ENCODE data around the gene ZMIZ2. TPM values are rescaled to one million over a fixed set of nuclear protein-coding genes. Genes with fewer than 3 reads are reported as not detected.

Gene ZMIZ2
- total RNA-seq, 1 experiment from 2014 or later = 91.3 TPM

- CTCF ChIA-PET = no interaction called here
- H4K20me1 ChIP-seq (ENCODE audit: insufficient read depth) = peaks cover 42% of the 10 kb centered on the region; the same call in 1 of the 2 replicates
Observed at GRCh38 chr7:44797329-44798258, 48.9 kb downstream of the ZMIZ2 start.

More at GRCh38 chr7:44797329-44798258, 48.9 kb downstream of the ZMIZ2 start:
- peak overlapping the region; percentile 99 for H3K27ac ChIP-seq (ENCODE audit: low read depth, low read length)
- TF ChIP-seq EZH2 (IDR thresholded peaks at IDR 0.05) = no peak
- no peak for TF ChIP-seq REST (IDR thresholded peaks at IDR 0.05; ENCODE audit: low read depth)
- TF ChIP-seq POLR2AphosphoS5 (IDR thresholded peaks at IDR 0.05; ENCODE audit: low read depth, low read length) = peak; percentile 67
- peak; percentile 27; the same call in 1 of the 2 replicates for TF ChIP-seq CBX3 (IDR thresholded peaks at IDR 0.05; ENCODE audit: low read depth)
- no peak; the same call in 1 of the 2 replicates for TF ChIP-seq JUND (IDR thresholded peaks at IDR 0.05)
- peak; percentile 86 for TF ChIP-seq SRF (IDR thresholded peaks at IDR 0.05; ENCODE audit: low read depth)
- no peak for TF ChIP-seq FOSL1 (IDR thresholded peaks at IDR 0.05; ENCODE audit: low read depth)
- TF ChIP-seq CEBPB (IDR thresholded peaks at IDR 0.05; ENCODE audit: low read depth) = no peak
- TF ChIP-seq CTCF (IDR thresholded peaks at IDR 0.05 in 2 of 3, conservative IDR thresholded peaks at IDR 0.05 in 1 of 3; ENCODE audit: borderline replicate concordance in 1 of 3, insufficient read depth in 1 of 3, low read depth in 2 of 3, low read length in 2 of 3) = peak in 2 of 3 experiments; percentile 39 to 40; a peak in 3 of 6 replicates
- peak; percentile 47 for TF ChIP-seq MAX (IDR thresholded peaks at IDR 0.05)
- TF ChIP-seq ZFX (IDR thresholded peaks at IDR 0.05) = peak; percentile 5; the same call in 1 of the 2 replicates
- no peak; the same call in none of the 2 replicates for TF ChIP-seq SIN3A (IDR thresholded peaks at IDR 0.05; ENCODE audit: low read depth)
- H3K9ac ChIP-seq (ENCODE audit: low read length) = peak overlapping the region; percentile 100
- H3K79me2 ChIP-seq (ENCODE audit: insufficient read depth, low read length) = peaks cover 71% of the 10 kb centered on the region
- intact Hi-C loops (cut with micrococcal nuclease) = loop anchor here (1.0 to 10.0 kb wide), 4 partner anchors 50 to 209 kb away; partner anchors contain the start of genes H2AZ2 and OGDH
- DNase-seq (ENCODE audit: low read depth, low spot score) = peak; percentile 64
- TSS peak; percentile 60 for BruUV-seq (replicated peaks)
- ChIA-PET RAD21 (ENCODE audit: low non-redundant PET in 1 of 2, low total read pairs in 2 of 2, uncharacterized antibody in 2 of 2, unreplicated experiment in 2 of 2) (no interaction called here), POLR2A (interaction anchor here (1.0 to 1.1 kb wide), 5 partner anchors 11 to 215 kb away, joined by 3 read pairs; partner anchors contain the start of gene TMED4)
- peak overlapping the region; percentile 80 to 96 for H3K4me3 ChIP-seq (replicated peaks in 1 of 2; ENCODE audit: low read depth in 1 of 2, low read length in 2 of 2)
- ATAC-seq = peak; percentile 58
- no peaks in the 10 kb centered on the region for H3K27me3 ChIP-seq (ENCODE audit: insufficient read depth, low read length)
- no peaks in the 10 kb centered on the region for H3K9me2 ChIP-seq (ENCODE audit: insufficient read depth)
- H3K36me3 ChIP-seq (ENCODE audit: control insufficient read depth in 1 of 2, insufficient read depth in 2 of 2, low read length in 2 of 2) = peaks cover 22 to 51% of the 10 kb centered on the region in 2 experiments
- H2AFZ ChIP-seq (ENCODE audit: low read depth, low read length, poor library complexity, severe bottlenecking) = no peak overlapping the region
- H3K9me3 ChIP-seq (ENCODE audit: control insufficient read depth in 1 of 2, insufficient read depth in 1 of 2, low read depth in 1 of 2, low read length in 2 of 2) = no peaks in the 10 kb centered on the region
- peak overlapping the region; percentile 90 for H3K4me2 ChIP-seq (ENCODE audit: low read length)
- H3K4me1 ChIP-seq (ENCODE audit: control insufficient read depth in 1 of 2, insufficient read depth in 2 of 2, low read length in 2 of 2) = peaks cover 9 to 41% of the 10 kb centered on the region in 2 experiments; a peak in 3 of 4 replicates

Measured in HCT116 (cell line).